Measurements from ENCODE around the gene PLD2. TPM values are rescaled to one million over a fixed set of nuclear protein-coding genes. Genes with fewer than 3 reads are reported as not detected.

Gene PLD2
- total and polyA plus RNA-seq, 7 experiments from 2014 or later = 1.5 to 42.7 (median 25.2) TPM

- intact Hi-C loops (cut with micrococcal nuclease) = no loop called here
- Histone ChIP-seq H3K4me3 (ENCODE audit: low read length) (no peak overlapping the region), H3K36me3 (ENCODE audit: control insufficient read depth in 2 of 3, insufficient read depth in 3 of 3, low read length in 3 of 3) (peaks cover 0 to 8% (median 0%) of the 10 kb centered on the region in 3 experiments), H3K27ac (ENCODE audit: low read depth, low read length) (no peak overlapping the region), H3K9me3 (ENCODE audit: control insufficient read depth in 2 of 3, low read length in 3 of 3) (no peaks in the 10 kb centered on the region), H3K4me1 (ENCODE audit: control insufficient read depth in 2 of 2, insufficient read depth in 2 of 2, low read length in 2 of 2) (peaks cover 0 to 7% of the 10 kb centered on the region in 2 donors), H3K27me3 (ENCODE audit: control insufficient read depth in 2 of 2, insufficient read depth in 2 of 2, low read length in 2 of 2) (no peaks in the 10 kb centered on the region)
- peaks cover 33 to 65% (median 43%) of the 10 kb centered on the region in 7 donors for H3K4me1 Mint-ChIP-seq
- POLR2A ChIA-PET = no interaction called here
- H3K4me3 Mint-ChIP-seq = no peak overlapping the region
- no peak overlapping the region for H3K27ac Mint-ChIP-seq
- H3K27me3 Mint-ChIP-seq = no peaks in the 10 kb centered on the region
- H3K9me3 Mint-ChIP-seq = peaks cover 0 to 8% (median 5%) of the 10 kb centered on the region in 11 donors
- ATAC-seq = no peak
- DNase-seq = no peak
- CTCF ChIA-PET = interaction anchor here (0.6 kb wide), 1 partner anchor 545 kb away, joined by 3 read pairs; no protein-coding TSS in a partner anchor
- H3K36me3 Mint-ChIP-seq = peaks cover 0 to 35% (median 11%) of the 10 kb centered on the region in 5 donors
These were observed 42.1 kb downstream of the PLD2 start for GRCh38 chr17:4849011-4849536.

- H3K27ac Mint-ChIP-seq = no peak overlapping the region
- H3K27me3 Mint-ChIP-seq = no peaks in the 10 kb centered on the region
- Histone ChIP-seq H3K9me3 (ENCODE audit: control insufficient read depth in 2 of 3, low read length in 3 of 3) (no peaks in the 10 kb centered on the region), H3K27me3 (ENCODE audit: control insufficient read depth in 2 of 2, insufficient read depth in 2 of 2, low read length in 2 of 2) (no peaks in the 10 kb centered on the region), H3K27ac (ENCODE audit: low read depth, low read length) (no peak overlapping the region), H3K4me3 (ENCODE audit: low read length) (no peak overlapping the region), H3K4me1 (ENCODE audit: control insufficient read depth in 2 of 2, insufficient read depth in 2 of 2, low read length in 2 of 2) (peaks cover 0 to 8% of the 10 kb centered on the region in 2 donors), H3K36me3 (ENCODE audit: control insufficient read depth in 2 of 3, insufficient read depth in 3 of 3, low read length in 3 of 3) (peaks cover 0 to 6% (median 4%) of the 10 kb centered on the region in 3 experiments)
- ATAC-seq (no peak), DNase-seq (no peak)
- H3K4me1 Mint-ChIP-seq = peaks cover 34 to 62% (median 43%) of the 10 kb centered on the region in 7 donors
- POLR2A ChIA-PET = no interaction called here
- no peak overlapping the region for H3K4me3 Mint-ChIP-seq
- H3K9me3 Mint-ChIP-seq = peaks cover 0 to 8% (median 5%) of the 10 kb centered on the region in 11 donors
- CTCF ChIA-PET = interaction anchor here (0.7 kb wide), 1 partner anchor 16 kb away, joined by 3 read pairs; no protein-coding TSS in a partner anchor
- H3K36me3 Mint-ChIP-seq = peaks cover 0 to 36% (median 11%) of the 10 kb centered on the region in 5 donors
- intact Hi-C loops (cut with micrococcal nuclease) = no loop called here
These were observed 43.3 kb downstream of the PLD2 start for GRCh38 chr17:4850246-4850645.

DNA sequence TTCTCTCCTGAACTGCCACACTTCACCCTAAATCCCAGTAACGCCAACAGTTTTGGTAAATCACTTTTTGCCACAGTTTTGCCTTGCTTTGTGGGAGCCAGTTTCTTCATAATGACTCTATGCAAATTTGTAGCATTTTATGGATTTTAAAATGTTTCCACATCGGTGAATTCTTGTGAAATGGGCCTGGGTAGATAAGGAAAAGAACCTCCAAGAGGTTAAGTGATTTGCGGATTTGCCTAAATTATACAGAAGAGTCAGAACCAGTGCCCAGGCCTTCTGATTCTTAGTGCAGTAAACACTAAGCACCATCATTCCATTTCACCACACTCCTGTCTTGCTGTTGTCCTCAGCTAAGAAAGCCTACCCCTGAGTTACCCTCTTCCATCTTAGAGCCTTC lies 44.1 kb downstream of the PLD2 start:
- intact Hi-C loops (cut with micrococcal nuclease) = no loop called here
- ATAC-seq (no peak), DNase-seq (no peak)
- Mint-ChIP-seq H3K27ac (no peak overlapping the region), H3K36me3 (peaks cover 0 to 33% (median 11%) of the 10 kb centered on the region in 5 donors), H3K9me3 (peaks cover 0 to 8% (median 5%) of the 10 kb centered on the region in 11 donors), H3K27me3 (no peaks in the 10 kb centered on the region), H3K4me3 (no peak overlapping the region), H3K4me1 (peaks cover 34 to 59% (median 40%) of the 10 kb centered on the region in 7 donors)
- Histone ChIP-seq H3K9me3 (ENCODE audit: control insufficient read depth in 2 of 3, low read length in 3 of 3) (no peaks in the 10 kb centered on the region), H3K27me3 (ENCODE audit: control insufficient read depth in 2 of 2, insufficient read depth in 2 of 2, low read length in 2 of 2) (no peaks in the 10 kb centered on the region), H3K36me3 (ENCODE audit: control insufficient read depth in 2 of 3, insufficient read depth in 3 of 3, low read length in 3 of 3) (peaks cover 0 to 7% (median 4%) of the 10 kb centered on the region in 3 experiments), H3K4me3 (ENCODE audit: low read length) (no peak overlapping the region), H3K4me1 (ENCODE audit: control insufficient read depth in 2 of 2, insufficient read depth in 2 of 2, low read length in 2 of 2) (peaks cover 0 to 8% of the 10 kb centered on the region in 2 donors), H3K27ac (ENCODE audit: low read depth, low read length) (no peak overlapping the region)
- ChIA-PET POLR2A (no interaction called here), CTCF (interaction anchor here (0.7 kb wide), 1 partner anchor 17 kb away, joined by 3 read pairs; no protein-coding TSS in a partner anchor)

DNA sequence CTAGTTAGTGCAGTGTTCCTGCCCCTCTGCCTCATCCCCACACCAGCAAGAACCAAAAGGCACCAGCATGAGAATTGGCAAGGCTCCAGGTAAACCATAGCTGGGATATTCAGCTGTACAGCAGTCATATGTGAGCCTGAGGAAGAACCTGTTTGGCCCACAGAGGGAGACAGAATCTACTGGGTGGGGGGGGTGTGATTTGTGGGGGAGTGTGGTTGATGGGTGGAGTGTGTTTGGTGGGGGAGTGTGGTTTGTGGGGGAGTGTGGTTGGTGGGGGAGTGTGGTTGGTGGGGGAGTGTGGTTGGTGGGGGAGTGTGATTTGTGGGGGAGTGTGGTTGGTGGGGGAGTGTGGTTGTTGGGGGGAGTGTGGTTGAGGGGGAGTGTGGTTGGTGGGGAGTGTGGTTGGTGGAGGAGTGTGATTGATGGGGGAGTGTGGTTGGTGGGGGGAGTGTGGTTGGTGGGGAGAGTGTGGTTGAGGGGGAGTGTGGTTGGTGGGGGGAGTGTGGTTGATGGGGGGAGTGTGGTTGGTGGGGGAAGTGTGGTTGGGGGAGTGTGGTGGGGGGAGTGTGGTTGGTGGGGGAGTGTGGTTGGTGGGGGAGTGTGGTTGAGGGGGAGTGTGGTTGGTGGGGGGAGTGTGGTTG lies 45.7 kb downstream of the PLD2 start:
- Histone ChIP-seq H3K27ac (ENCODE audit: low read depth, low read length) (no peak overlapping the region), H3K36me3 (ENCODE audit: control insufficient read depth in 2 of 3, insufficient read depth in 3 of 3, low read length in 3 of 3) (peaks cover 0 to 17% (median 4%) of the 10 kb centered on the region in 3 experiments), H3K27me3 (ENCODE audit: control insufficient read depth in 2 of 2, insufficient read depth in 2 of 2, low read length in 2 of 2) (no peaks in the 10 kb centered on the region), H3K4me3 (ENCODE audit: low read length) (no peak overlapping the region), H3K9me3 (ENCODE audit: control insufficient read depth in 2 of 3, low read length in 3 of 3) (no peaks in the 10 kb centered on the region), H3K4me1 (ENCODE audit: control insufficient read depth in 2 of 2, insufficient read depth in 2 of 2, low read length in 2 of 2) (peaks cover 0 to 8% of the 10 kb centered on the region in 2 donors)
- CTCF ChIA-PET = no interaction called here
- peak overlapping the region in 4 of 10 donors; percentile 6 to 37 (median 28) for H3K4me3 Mint-ChIP-seq
- intact Hi-C loops (cut with micrococcal nuclease) = no loop called here
- DNase-seq (peak in 6 of 9 donors; percentile 16 to 61 (median 32)), ATAC-seq (peak; percentile 54)
- POLR2A ChIA-PET = no interaction called here
- H3K9me3 Mint-ChIP-seq = peaks cover 0 to 8% (median 5%) of the 10 kb centered on the region in 11 donors
- H3K4me1 Mint-ChIP-seq = peaks cover 39 to 65% (median 47%) of the 10 kb centered on the region in 7 donors
- peak overlapping the region in 8 of 9 donors; percentile 5 to 90 (median 59) for H3K27ac Mint-ChIP-seq
- no peaks in the 10 kb centered on the region for H3K27me3 Mint-ChIP-seq
- H3K36me3 Mint-ChIP-seq = peaks cover 0 to 43% (median 18%) of the 10 kb centered on the region in 5 donors

DNA sequence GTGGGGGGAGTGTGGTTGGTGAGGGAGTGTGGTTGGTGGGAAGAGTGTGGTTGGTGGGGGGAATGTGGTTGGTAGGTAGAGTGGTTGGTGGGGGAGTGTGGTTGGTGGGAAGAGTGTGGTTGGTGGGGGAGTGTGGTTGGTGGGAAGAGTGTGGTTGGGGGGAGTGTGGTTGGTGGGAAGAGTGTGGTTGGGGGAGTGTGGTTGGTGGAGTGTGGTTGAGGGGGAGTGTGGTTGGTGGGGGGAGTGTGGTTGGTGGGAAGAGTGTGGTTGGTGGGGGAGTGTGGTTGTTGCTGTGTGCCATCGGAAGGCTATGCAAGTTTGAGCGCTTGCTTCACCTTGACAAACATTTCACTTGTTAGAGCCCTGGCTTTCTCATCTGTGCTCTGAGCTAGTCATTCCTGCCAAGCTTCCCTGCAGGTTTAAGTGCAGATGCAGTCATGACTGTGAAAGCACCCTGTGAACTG lies 46.3 kb downstream of the PLD2 start:
- ChIA-PET POLR2A (no interaction called here), CTCF (no interaction called here)

GRCh38 chr17:4854111-4854681 lies 47.2 kb downstream of the PLD2 start:
- Mint-ChIP-seq H3K4me1 (peaks cover 40 to 66% (median 61%) of the 10 kb centered on the region in 7 donors), H3K9me3 (peaks cover 0 to 8% (median 5%) of the 10 kb centered on the region in 11 donors), H3K27ac (peak overlapping the region in 3 of 9 donors; percentile 12 to 67 (median 12))

More for the DNA sequence above, 46.3 kb downstream of the PLD2 start:
- Mint-ChIP-seq H3K27ac (peak overlapping the region in 3 of 9 donors; percentile 62 to 91 (median 69)), H3K4me1 (peaks cover 38 to 67% (median 53%) of the 10 kb centered on the region in 7 donors), H3K27me3 (no peaks in the 10 kb centered on the region), H3K4me3 (peak overlapping the region in 1 of 10 donors; percentile 6), H3K9me3 (peaks cover 0 to 8% (median 5%) of the 10 kb centered on the region in 11 donors), H3K36me3 (peaks cover 0 to 44% (median 20%) of the 10 kb centered on the region in 5 donors)
- no peaks in the 10 kb centered on the region for H3K27me3 ChIP-seq (ENCODE audit: control insufficient read depth in 2 of 2, insufficient read depth in 2 of 2, low read length in 2 of 2)
- H3K36me3 ChIP-seq (ENCODE audit: control insufficient read depth in 2 of 3, insufficient read depth in 3 of 3, low read length in 3 of 3) = peaks cover 0 to 17% (median 4%) of the 10 kb centered on the region in 3 experiments
- no peak for ATAC-seq
- no peak for DNase-seq
- no peaks in the 10 kb centered on the region for H3K9me3 ChIP-seq (ENCODE audit: control insufficient read depth in 2 of 3, low read length in 3 of 3)
- no peak overlapping the region for H3K4me3 ChIP-seq (ENCODE audit: low read length)
- intact Hi-C loops (cut with micrococcal nuclease) = no loop called here
- H3K4me1 ChIP-seq (ENCODE audit: control insufficient read depth in 2 of 2, insufficient read depth in 2 of 2, low read length in 2 of 2) = peaks cover 0 to 8% of the 10 kb centered on the region in 2 donors
- no peak overlapping the region for H3K27ac ChIP-seq (ENCODE audit: low read depth, low read length)

More at GRCh38 chr17:4854111-4854681, 47.2 kb downstream of the PLD2 start:
- DNase-seq (no peak), ATAC-seq (no peak)
- Histone ChIP-seq H3K36me3 (ENCODE audit: control insufficient read depth in 2 of 3, insufficient read depth in 3 of 3, low read length in 3 of 3) (peaks cover 0 to 17% (median 6%) of the 10 kb centered on the region in 3 experiments), H3K9me3 (ENCODE audit: control insufficient read depth in 2 of 3, low read length in 3 of 3) (no peaks in the 10 kb centered on the region), H3K4me1 (ENCODE audit: control insufficient read depth in 2 of 2, insufficient read depth in 2 of 2, low read length in 2 of 2) (peaks cover 0 to 8% of the 10 kb centered on the region in 2 donors), H3K27me3 (ENCODE audit: control insufficient read depth in 2 of 2, insufficient read depth in 2 of 2, low read length in 2 of 2) (no peaks in the 10 kb centered on the region), H3K27ac (ENCODE audit: low read depth, low read length) (no peak overlapping the region), H3K4me3 (ENCODE audit: low read length) (no peak overlapping the region)
- Mint-ChIP-seq H3K27me3 (no peaks in the 10 kb centered on the region), H3K36me3 (peaks cover 0 to 42% (median 20%) of the 10 kb centered on the region in 5 donors), H3K4me3 (no peak overlapping the region)
- ChIA-PET POLR2A (no interaction called here), CTCF (no interaction called here)
- intact Hi-C loops (cut with micrococcal nuclease) = no loop called here
